Urothelium cell line (cell line): ENCODE data around the gene NHS.

Experiments used
- DNase-seq: peaks from one replicate; pipeline ENCODE4 v3.0.0; 2011; ENCODE audit warnings: low spot score, mixed read lengths
- FAIRE-seq: peaks from 2 replicates; lab custom pipeline; 2011; peaks lifted over from hg19 to GRCh38; lab: Jason Lieb, UNC

NHS gene

GRCh38 chrX:17580539-17581152, 205.6 kb downstream of the NHS start:
- DNase-seq (no peak), FAIRE-seq (no peak)

- DNase-seq (no peak), FAIRE-seq (no peak)
Observed at GRCh38 chrX:17581641-17582040, 206.6 kb downstream of the NHS start.

- no peak for DNase-seq
- FAIRE-seq = no peak
Observed at GRCh38 chrX:17584248-17584681, 209.3 kb downstream of the NHS start.

DNA sequence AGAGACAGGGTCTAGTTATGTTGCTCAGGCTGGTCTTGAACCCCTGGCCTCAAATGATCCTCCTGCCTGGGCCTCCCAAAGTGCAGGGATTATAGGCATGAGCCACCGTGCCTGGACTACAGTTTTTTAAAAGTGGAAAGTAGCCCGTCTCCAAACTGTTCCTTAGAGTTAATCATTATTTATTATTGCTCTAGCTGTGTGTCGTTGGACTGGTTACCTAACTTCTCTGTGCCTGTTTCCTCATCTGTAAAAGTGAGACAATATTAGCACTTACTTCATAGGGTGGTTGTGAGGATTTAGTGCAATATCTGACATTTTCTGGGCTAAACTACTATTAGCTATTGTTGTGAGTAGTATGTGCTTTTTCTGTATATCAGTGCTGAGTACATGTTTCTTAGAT, 210.0 kb downstream of the NHS start:
- FAIRE-seq = no peak
- DNase-seq = no peak

GRCh38 chrX:17587366-17587765, 212.4 kb downstream of the NHS start:
- FAIRE-seq = no peak
- DNase-seq = no peak

GRCh38 chrX:17588303-17588702, 213.3 kb downstream of the NHS start:
- no peak for FAIRE-seq
- no peak for DNase-seq

GRCh38 chrX:17590892-17591740, 216.1 kb downstream of the NHS start:
- DNase-seq (peak; percentile 29), FAIRE-seq (no peak)

GRCh38 chrX:17591741-17592110, 216.7 kb downstream of the NHS start:
- FAIRE-seq (no peak), DNase-seq (no peak)

DNA sequence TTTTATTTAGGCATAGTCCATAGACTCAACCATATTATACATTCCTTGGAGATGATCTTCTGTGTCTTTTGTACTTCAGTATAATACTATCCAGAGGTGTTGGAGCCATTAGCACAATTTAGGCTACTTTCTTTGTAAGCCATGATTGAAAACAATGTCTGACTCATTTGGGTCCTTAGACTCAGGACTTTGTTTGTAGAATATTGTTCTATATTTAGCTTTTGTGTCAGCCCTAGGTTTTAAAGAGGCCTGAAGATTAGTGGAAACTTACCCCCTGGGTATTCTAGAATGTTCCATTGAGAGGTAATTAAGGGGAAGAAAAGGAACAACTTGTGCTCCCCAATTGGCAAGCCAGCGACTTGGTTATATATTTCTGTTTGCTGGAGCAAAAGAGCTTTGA, 217.1 kb downstream of the NHS start:
- FAIRE-seq = no peak

GRCh38 chrX:17594693-17595092, 219.7 kb downstream of the NHS start:
- DNase-seq = no peak

More for the DNA sequence above, 217.1 kb downstream of the NHS start:
- DNase-seq = no peak

DNA sequence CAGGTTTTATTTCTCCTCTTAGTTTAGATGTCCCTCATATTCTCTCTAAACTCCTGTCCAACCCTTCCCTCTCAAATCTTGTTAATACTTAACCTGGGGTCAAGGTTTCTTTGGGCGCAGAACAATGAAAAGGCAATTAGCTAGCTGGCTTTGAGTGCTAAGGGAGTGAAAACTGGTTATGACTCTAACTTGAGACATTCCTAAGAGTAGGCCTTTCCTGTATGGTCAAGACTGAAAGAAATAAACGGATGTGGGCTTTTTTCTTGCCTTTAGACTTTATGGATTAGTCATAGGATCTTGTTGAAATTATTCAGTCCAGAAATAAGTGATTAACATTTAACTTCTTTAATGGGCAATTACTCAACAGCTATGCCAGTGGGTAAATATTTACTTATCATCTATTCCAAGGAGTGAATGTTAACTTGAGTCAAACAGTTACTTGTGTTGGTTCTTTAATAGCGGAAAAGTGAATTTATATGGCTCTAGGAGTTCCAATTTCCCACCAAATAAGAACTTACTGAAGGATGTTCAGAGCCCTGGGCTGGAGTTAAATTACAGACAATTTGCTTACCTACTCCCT, 220.5 kb downstream of the NHS start:
- FAIRE-seq (no peak), DNase-seq (no peak)

More at GRCh38 chrX:17594693-17595092, 219.7 kb downstream of the NHS start:
- no peak for FAIRE-seq

DNA sequence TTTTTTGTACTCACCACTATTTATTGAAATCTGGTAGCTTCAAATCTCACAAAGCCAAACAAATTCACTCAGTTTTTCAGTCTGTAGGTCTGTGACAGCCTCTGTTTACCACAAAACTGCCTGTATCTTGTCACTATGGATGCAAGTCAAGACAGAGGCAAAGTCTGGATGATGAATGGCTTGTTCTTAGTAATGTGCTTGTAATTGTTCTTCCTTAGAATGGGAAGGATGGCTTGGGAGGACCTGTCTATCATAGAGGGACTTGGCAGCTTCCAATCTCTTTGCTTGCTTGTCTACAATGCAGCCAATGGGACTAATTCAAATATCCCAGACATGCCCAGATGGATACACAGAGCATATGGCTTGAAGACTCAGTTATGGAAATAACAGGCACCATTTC, 221.1 kb downstream of the NHS start:
- DNase-seq (no peak), FAIRE-seq (no peak)

DNA sequence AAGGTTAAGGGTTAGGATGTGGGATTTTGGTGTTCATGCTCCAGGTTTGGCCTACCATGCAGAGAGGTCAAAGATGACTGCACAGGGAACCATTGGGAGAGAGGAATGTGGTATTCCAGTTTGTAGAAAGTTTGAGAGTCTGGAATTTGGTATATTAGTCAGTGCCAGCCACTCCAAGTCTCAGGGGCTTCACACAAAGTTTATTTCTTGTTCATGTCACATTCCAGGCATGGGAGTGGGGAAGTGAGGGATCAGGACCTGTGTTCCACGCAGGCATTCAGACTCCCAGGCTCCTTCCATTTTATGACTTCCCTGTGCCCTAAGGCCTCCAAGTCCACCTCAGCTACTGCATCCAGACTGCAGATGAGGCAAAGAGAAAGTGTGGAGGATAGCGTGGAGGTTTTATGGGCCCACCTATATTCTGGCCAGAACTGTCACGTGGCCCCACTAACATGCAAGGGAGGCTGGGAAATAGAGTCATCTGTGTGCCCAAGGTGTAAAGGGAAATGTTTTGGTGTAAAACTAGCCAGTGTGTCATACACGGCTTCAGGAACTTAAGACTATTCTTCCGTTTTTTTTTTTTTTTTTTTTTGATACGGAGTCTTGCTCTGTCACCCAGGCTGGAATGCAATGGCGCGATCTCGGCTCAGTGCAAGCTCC, 221.7 kb downstream of the NHS start:
- no peak for FAIRE-seq
- no peak for DNase-seq

GRCh38 chrX:17597327-17597726, 222.3 kb downstream of the NHS start:
- no peak for DNase-seq
- FAIRE-seq = no peak

- DNase-seq (no peak), FAIRE-seq (no peak)
Observed at GRCh38 chrX:17597836-17598439, 222.9 kb downstream of the NHS start.

- FAIRE-seq = no peak
- no peak for DNase-seq
Observed at GRCh38 chrX:17601441-17602200, 226.6 kb downstream of the NHS start.

- no peak for FAIRE-seq
- no peak for DNase-seq
Observed at GRCh38 chrX:17602245-17602644, 227.2 kb downstream of the NHS start.

DNA sequence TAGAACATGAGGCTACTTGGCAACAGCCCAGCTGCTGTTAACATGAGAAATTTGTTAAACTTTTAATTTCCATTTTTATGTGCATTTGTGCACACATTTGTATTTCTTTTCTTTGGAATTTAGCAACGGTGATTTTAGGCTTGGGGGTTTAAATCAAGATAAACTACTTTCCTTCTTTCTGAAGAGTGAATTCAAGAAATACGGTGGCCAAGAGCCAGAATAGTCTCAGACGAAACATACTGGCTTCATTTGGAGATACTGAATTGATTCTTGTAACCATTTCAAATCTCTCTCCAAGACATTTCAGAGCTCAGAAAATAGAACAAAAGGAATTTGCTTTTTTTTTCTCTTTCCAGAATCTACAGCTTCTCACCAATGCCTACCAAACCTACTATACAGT, 228.2 kb downstream of the NHS start:
- FAIRE-seq = no peak
- no peak for DNase-seq

- no peak for DNase-seq
- FAIRE-seq = no peak
Observed at GRCh38 chrX:17605676-17606075, 230.7 kb downstream of the NHS start.

GRCh38 chrX:17606231-17606630, 231.2 kb downstream of the NHS start:
- DNase-seq (no peak), FAIRE-seq (no peak)
